Measurements from ENCODE around the gene CDKN2AIP. TPM values are rescaled to one million over a fixed set of nuclear protein-coding genes. Genes with fewer than 3 reads are reported as not detected.
A peak's percentile ranks its signal among the peaks of the same experiment; 100 is the strongest.

CDKN2AIP gene
- total RNA-seq, 2 donors from 2014 or later = 14.1 to 15.3 TPM

DNA sequence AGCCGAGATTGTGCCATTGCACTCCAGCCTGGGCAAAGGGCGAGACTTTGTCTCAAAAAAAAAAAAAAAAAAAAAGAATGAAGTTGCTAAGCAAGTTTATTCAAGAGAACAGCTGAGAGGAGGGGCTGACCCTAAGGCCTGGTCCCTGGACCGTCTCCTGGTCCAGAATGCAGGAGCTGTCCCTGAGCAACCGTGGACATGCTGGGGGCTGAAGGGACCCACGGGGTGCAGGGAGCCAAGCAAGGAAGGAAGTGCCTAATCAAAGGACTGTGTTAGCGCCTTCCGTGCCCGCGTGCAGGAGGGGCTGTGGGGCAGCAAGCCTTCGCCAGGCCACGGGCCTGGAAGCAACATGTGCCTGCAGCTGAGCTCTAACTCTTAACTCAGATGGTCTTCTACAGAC, 39.1 kb upstream of the CDKN2AIP start:
- H3K27me3 Mint-ChIP-seq (ENCODE audit: insufficient read depth) = peaks cover 9% of the 10 kb centered on the region
- H3K9me3 ChIP-seq (ENCODE audit: control insufficient read depth, low read length) = no peaks in the 10 kb centered on the region
- no peaks in the 10 kb centered on the region for H3K9me3 Mint-ChIP-seq
- H3K27me3 ChIP-seq (ENCODE audit: control insufficient read depth, insufficient read depth, low read length, poor library complexity, severe bottlenecking) = no peaks in the 10 kb centered on the region
- peaks cover 15% of the 10 kb centered on the region for H3K4me1 Mint-ChIP-seq
- no peak overlapping the region for H3K4me3 ChIP-seq (ENCODE audit: low read length)
- TF ChIP-seq, protein P1, sequence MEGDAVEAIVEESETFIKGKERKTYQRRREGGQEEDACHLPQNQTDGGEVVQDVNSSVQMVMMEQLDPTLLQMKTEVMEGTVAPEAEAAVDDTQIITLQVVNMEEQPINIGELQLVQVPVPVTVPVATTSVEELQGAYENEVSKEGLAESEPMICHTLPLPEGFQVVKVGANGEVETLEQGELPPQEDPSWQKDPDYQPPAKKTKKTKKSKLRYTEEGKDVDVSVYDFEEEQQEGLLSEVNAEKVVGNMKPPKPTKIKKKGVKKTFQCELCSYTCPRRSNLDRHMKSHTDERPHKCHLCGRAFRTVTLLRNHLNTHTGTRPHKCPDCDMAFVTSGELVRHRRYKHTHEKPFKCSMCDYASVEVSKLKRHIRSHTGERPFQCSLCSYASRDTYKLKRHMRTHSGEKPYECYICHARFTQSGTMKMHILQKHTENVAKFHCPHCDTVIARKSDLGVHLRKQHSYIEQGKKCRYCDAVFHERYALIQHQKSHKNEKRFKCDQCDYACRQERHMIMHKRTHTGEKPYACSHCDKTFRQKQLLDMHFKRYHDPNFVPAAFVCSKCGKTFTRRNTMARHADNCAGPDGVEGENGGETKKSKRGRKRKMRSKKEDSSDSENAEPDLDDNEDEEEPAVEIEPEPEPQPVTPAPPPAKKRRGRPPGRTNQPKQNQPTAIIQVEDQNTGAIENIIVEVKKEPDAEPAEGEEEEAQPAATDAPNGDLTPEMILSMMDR (conservative IDR thresholded peaks at IDR 0.05) = no peak
- no peak overlapping the region for H3K4me3 Mint-ChIP-seq
- H3K4me1 ChIP-seq (ENCODE audit: control insufficient read depth, insufficient read depth, low read length) = peaks cover 2% of the 10 kb centered on the region
- WGBS, 2 experiments (ENCODE audit: insufficient coverage in 1 of 2, insufficient read length in 1 of 2) = 90 to 95% methylated on average over 9 to 11 of the region's 11 CpGs
- H3K36me3 Mint-ChIP-seq (ENCODE audit: low read depth) = no peaks in the 10 kb centered on the region
- H3K9ac ChIP-seq (ENCODE audit: extremely low read depth, low read length, poor library complexity, severe bottlenecking) = no peak overlapping the region
- no peak overlapping the region for H3K27ac ChIP-seq (ENCODE audit: low read depth, low read length)
- H3K36me3 ChIP-seq (ENCODE audit: control insufficient read depth, insufficient read depth, low read length) = no peaks in the 10 kb centered on the region
- DNase-seq = no peak
- no peak overlapping the region for H3K27ac Mint-ChIP-seq

GRCh38 chr4:183407128-183407585, 37.3 kb upstream of the CDKN2AIP start:
- 0 to 5% methylated on average over 1 to 32 of the region's 32 CpGs for WGBS, 2 experiments (ENCODE audit: insufficient coverage in 1 of 2, insufficient read length in 1 of 2)
- H3K36me3 Mint-ChIP-seq (ENCODE audit: low read depth) = no peaks in the 10 kb centered on the region

GRCh38 chr4:183407635-183408464, 36.6 kb upstream of the CDKN2AIP start:
- H3K9me3 Mint-ChIP-seq = no peaks in the 10 kb centered on the region
- peak overlapping the region; percentile 85 for H3K27ac Mint-ChIP-seq
- TF ChIP-seq, protein P1 (conservative IDR thresholded peaks at IDR 0.05) = no peak
- H3K27me3 Mint-ChIP-seq (ENCODE audit: insufficient read depth) = peaks cover 3% of the 10 kb centered on the region
- H3K9me3 ChIP-seq (ENCODE audit: control insufficient read depth, low read length) = no peaks in the 10 kb centered on the region
- peak overlapping the region; percentile 56 for H3K4me3 Mint-ChIP-seq
- H3K4me1 Mint-ChIP-seq = peaks cover 11% of the 10 kb centered on the region
- WGBS, 2 experiments (ENCODE audit: insufficient coverage in 1 of 2, insufficient read length in 1 of 2) = 80 to 85% methylated on average over 5 to 8 of the region's 8 CpGs
- peak overlapping the region; percentile 81 for H3K4me3 ChIP-seq (ENCODE audit: low read length)
- H3K36me3 ChIP-seq (ENCODE audit: control insufficient read depth, insufficient read depth, low read length) = no peaks in the 10 kb centered on the region
- H3K27me3 ChIP-seq (ENCODE audit: control insufficient read depth, insufficient read depth, low read length, poor library complexity, severe bottlenecking) = no peaks in the 10 kb centered on the region
- peaks cover 2% of the 10 kb centered on the region for H3K4me1 ChIP-seq (ENCODE audit: control insufficient read depth, insufficient read depth, low read length)
- DNase-seq = no peak
- peak overlapping the region; percentile 98 for H3K27ac ChIP-seq (ENCODE audit: low read depth, low read length)
- H3K9ac ChIP-seq (ENCODE audit: extremely low read depth, low read length, poor library complexity, severe bottlenecking) = peak overlapping the region; percentile 78
- no peaks in the 10 kb centered on the region for H3K36me3 Mint-ChIP-seq (ENCODE audit: low read depth)

More at GRCh38 chr4:183407128-183407585, 37.3 kb upstream of the CDKN2AIP start:
- peak overlapping the region; percentile 85 for H3K27ac Mint-ChIP-seq
- peaks cover 5% of the 10 kb centered on the region for H3K27me3 Mint-ChIP-seq (ENCODE audit: insufficient read depth)
- Histone ChIP-seq H3K27ac (ENCODE audit: low read depth, low read length) (peak overlapping the region; percentile 98), H3K4me3 (ENCODE audit: low read length) (peak overlapping the region; percentile 81), H3K36me3 (ENCODE audit: control insufficient read depth, insufficient read depth, low read length) (no peaks in the 10 kb centered on the region), H3K9me3 (ENCODE audit: control insufficient read depth, low read length) (no peaks in the 10 kb centered on the region), H3K27me3 (ENCODE audit: control insufficient read depth, insufficient read depth, low read length, poor library complexity, severe bottlenecking) (no peaks in the 10 kb centered on the region), H3K4me1 (ENCODE audit: control insufficient read depth, insufficient read depth, low read length) (peaks cover 2% of the 10 kb centered on the region), H3K9ac (ENCODE audit: extremely low read depth, low read length, poor library complexity, severe bottlenecking) (peak overlapping the region; percentile 78)
- TF ChIP-seq, protein P1 (conservative IDR thresholded peaks at IDR 0.05) = peak; percentile 98
- peaks cover 11% of the 10 kb centered on the region for H3K4me1 Mint-ChIP-seq
- DNase-seq = peak; percentile 98
- peak overlapping the region; percentile 56 for H3K4me3 Mint-ChIP-seq
- no peaks in the 10 kb centered on the region for H3K9me3 Mint-ChIP-seq
